22Rv1 (cell line): ENCODE data around the gene SH3BP4.

Experiments
- CTCF ChIP-seq: fragments of 450-650 bp; IDR thresholded peaks from 2 replicates; pipeline ENCODE4 v1.5.1; 2017; ENCODE audit warnings: mild to moderate bottlenecking
- ZFX ChIP-seq: fragments of 450-650 bp; IDR thresholded peaks from 2 replicates; pipeline ENCODE4 v1.6.1; 2017; ENCODE audit warnings: antibody characterized with exemption, borderline replicate concordance

DNA sequence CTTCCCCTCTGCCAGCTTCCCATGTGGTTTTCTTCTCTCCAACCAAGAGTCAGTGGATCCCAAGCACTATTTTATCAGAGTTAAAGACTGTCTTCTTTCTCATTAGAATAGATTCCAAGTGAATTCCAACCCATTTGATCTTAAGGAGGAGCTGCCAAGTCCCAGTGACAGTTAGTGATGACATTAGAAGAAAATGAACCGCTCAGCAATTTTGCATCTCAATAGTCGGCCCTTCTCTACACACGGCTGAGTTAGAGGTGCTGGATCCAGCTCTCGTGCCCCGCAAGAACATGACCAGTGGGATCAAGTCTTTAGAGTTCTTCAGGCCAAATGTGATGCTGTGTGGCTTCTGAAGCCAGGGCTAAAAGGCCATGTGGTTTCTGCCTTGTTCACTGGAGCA lies 132.6 kb downstream of the SH3BP4 start:
- TF ChIP-seq CTCF (no peak), ZFX (no peak)
